Ovary (tissue), 9 donors: ENCODE measurements around the gene SLC1A7. TPM values are rescaled to one million over a fixed set of nuclear protein-coding genes. Genes with fewer than 3 reads are reported as not detected.

Source experiments
- DNase-seq, 5 donors: peaks; one replicate each; pipeline ENCODE4 v3.0.0-alpha.2; 2019 to 2020
- H3K27ac ChIP-seq, 2 donors: fragments of 200-600 bp; one replicate each; pipeline versions ENCODE4 v1.5.1 to v1.8.0; 2019 to 2022
- H3K27me3 ChIP-seq: fragments of 200-600 bp; one replicate; pipeline ENCODE4 v1.8.0; 2022
- H3K36me3 ChIP-seq: fragments of 200-600 bp; sonication (generic); one replicate; pipeline ENCODE4 v1.5.1; 2019
- H3K4me1 ChIP-seq: one replicate; pipeline ENCODE4 v1.8.1; 2013; ENCODE audit warnings: mild to moderate bottlenecking, moderate library complexity; ENCODE audit not compliant: insufficient read depth
- H3K4me3 ChIP-seq: fragments of 200-600 bp; sonication (generic); one replicate; pipeline ENCODE4 v1.5.1; 2017
- H3K9me3 ChIP-seq, 2 donors: fragments of 200-600 bp in 1 of 2; sonication (generic) in 1 of 2; one replicate each; pipeline versions ENCODE4 v1.5.1 to v1.8.1; 2013 to 2019; ENCODE audit warnings: mild to moderate bottlenecking in 1 of 2, moderate library complexity in 1 of 2
- EP300 ChIP-seq: sonication (generic); formaldehyde crosslinking; IDR thresholded peaks from one replicate; pipeline ENCODE4 v1.6.1; 2017; ENCODE audit warnings: antibody characterized with exemption
- POLR2A ChIP-seq: fragments of 450-650 bp; IDR thresholded peaks from one replicate; pipeline ENCODE4 v1.6.1; 2017; ENCODE audit warnings: antibody characterized with exemption, mild to moderate bottlenecking, moderate library complexity
- WGBS, 3 donors: extraction: QIAGEN DNeasy Blood & Tissue Kit in 1 of 3; methylation state at CpG; one replicate each; pipeline versions ENCODE4 v1.1.5 to v1.1.7; 2013 to 2017; 5-methylcytosine and 5-hydroxymethylcytosine counted together
- intact Hi-C, 4 donors: fragments of 100-400 bp; cut with DNase I; formaldehyde crosslinking; loops; one replicate each; pipeline versions ENCODE4 v1.11.0 to v1.15.1; 2022 to 2023
- polyA plus RNA-seq, 2 donors: library from polyadenylated mRNA; stranded (reverse); fragments of 200-250 nt in 1 of 2; fragments of 350-450 nt in 1 of 2; fragmentation: Illumina TruSeq in 1 of 2; extraction: RNeasy Lipid Tissue Mini Kit (QIAGEN cat#74804) in 1 of 2; gene quantifications; one replicate each; pipeline ENCODE4 v1.2.3, GENCODE V29; 2013 to 2014
- total RNA-seq, 7 donors: library from RNA; depleted of rRNA in 2 of 7; stranded (reverse); fragments of >200 nt in 2 of 7; fragmentation: NEBNext Ultra II Directional in 3 of 7; extraction: Animal tissue kit (Norgen Biotek cat#: 25700) in 3 of 7; gene quantifications; one replicate each; pipeline versions ENCODE4 v1.1.0 to v1.2.4, GENCODE V29; 2016 to 2023
- TF ChIP-seq, protein P1 (sequence below), 3 donors: fragments of 450-650 bp in 2 of 3; fragments of 200-600 bp in 1 of 3; IDR thresholded peaks; one replicate each; pipeline versions ENCODE4 v1.5.1 to v1.8.0; 2016 to 2022; ENCODE audit warnings: antibody characterized with exemption in 3 of 3, mild to moderate bottlenecking in 1 of 3
- donor health status: DM: no; HTN: no; CAD: no; lungs with moderate emphysema.
- donor health status: DM: no; HTN: no; CAD: no.
- donor health status: Bipolar disorder and iron deficiency.
- donor health status: DM: yes; HTN: yes; CAD: no.
- donor health status: DM: no; HTN: no; CAD: no.
- donor health status: DM: yes; HTN: yes; CAD: no.

SLC1A7 gene
- total and polyA plus RNA-seq, 9 donors, result 0.25 to 0.28 TPM; not detected in 7

DNA sequence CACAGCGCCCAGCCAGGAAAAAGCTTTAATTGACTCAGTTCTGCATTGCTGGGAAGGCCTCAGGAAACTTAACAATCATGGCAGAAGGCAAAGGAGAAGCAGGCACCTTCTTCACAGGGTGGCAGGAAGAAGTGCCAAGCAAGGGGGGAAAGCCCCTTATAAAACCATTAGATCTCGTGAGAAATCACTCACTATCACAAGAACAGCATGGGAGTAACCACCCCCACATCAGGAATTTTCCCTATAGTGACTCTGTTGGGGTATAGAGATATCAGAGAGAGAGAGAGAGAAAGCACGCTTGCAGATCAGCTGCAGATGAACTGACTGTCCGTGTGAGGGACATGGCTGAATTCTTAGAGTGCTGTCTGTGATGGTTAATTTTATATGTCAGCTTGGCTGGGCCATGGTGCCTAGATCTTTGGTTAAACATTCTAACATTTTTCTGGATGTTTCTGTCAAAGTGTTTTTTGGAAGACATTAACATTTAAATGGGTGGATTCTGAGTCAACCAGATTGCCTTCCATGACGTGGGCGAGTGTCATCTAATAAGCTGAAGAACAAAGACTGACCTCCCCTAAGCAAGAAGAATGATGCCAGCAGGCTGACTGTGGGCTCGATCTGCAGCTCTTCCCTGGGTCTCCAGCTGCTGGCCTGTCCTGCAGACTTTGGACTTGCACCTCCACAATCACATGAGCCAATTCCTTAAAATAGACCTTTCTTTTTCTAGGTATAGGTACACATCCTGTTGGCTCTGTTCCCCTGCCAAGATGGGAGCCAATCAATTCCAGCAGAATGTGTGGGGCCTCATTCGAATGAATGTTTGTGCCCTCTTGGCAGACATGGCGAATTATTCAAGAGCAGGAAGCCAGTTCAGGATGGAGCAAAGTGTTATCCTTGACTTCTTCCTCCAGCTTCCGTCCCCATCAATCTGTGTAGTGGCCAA, 32.8 kb upstream of the SLC1A7 start:
- no peaks in the 10 kb centered on the region for H3K27me3 ChIP-seq
- H3K36me3 ChIP-seq, result no peaks in the 10 kb centered on the region
- intact Hi-C loops, result loop anchor here in 1 of 4 donors (10.0 kb wide), 1 partner anchor 100 kb away; no protein-coding TSS in a partner anchor
- 85 to 91% (median 87%) methylated on average over 10 of the region's 10 CpGs for WGBS, 3 donors
- no peak for DNase-seq
- H3K4me3 ChIP-seq, result no peak overlapping the region
- TF ChIP-seq POLR2A (no peak), EP300 (no peak)
- TF ChIP-seq, protein P1, sequence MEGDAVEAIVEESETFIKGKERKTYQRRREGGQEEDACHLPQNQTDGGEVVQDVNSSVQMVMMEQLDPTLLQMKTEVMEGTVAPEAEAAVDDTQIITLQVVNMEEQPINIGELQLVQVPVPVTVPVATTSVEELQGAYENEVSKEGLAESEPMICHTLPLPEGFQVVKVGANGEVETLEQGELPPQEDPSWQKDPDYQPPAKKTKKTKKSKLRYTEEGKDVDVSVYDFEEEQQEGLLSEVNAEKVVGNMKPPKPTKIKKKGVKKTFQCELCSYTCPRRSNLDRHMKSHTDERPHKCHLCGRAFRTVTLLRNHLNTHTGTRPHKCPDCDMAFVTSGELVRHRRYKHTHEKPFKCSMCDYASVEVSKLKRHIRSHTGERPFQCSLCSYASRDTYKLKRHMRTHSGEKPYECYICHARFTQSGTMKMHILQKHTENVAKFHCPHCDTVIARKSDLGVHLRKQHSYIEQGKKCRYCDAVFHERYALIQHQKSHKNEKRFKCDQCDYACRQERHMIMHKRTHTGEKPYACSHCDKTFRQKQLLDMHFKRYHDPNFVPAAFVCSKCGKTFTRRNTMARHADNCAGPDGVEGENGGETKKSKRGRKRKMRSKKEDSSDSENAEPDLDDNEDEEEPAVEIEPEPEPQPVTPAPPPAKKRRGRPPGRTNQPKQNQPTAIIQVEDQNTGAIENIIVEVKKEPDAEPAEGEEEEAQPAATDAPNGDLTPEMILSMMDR (IDR thresholded peaks at IDR 0.05), result no peak
- no peak overlapping the region for H3K27ac ChIP-seq
- peaks cover 8% of the 10 kb centered on the region for H3K4me1 ChIP-seq
- no peaks in the 10 kb centered on the region for H3K9me3 ChIP-seq

DNA sequence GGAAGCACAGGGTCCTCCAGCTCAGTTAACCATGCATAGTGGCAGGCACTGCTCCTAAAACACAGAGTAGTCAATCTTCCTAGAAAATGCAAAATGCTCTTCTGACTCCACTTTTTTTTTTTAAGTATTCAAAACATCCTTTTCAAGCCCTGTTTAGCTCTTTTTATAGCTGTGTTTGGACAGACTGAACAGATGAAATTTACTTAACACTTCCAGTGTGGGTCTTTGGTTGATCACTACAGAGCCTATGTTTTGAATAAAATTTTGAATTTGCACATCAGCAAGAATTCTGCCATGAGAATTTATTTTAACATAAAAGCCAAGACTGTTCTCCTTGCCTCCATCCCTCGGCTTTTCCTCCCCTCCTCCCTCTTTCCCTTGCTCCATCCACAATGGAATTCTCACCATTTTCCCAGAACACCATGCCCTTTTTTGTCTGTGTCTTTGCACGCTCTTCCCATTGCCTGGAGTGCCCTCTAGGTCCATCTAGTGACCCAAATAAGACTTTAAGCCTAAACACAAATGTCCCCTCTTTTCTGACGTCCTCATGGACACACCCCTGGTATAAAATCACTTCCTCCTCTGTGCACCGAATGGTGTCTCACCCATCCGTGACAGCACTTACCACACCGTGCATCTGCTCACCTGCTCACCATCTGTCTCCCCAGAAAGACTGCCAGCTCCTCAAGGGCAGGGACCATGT, 30.1 kb upstream of the SLC1A7 start:
- H3K27me3 ChIP-seq, result no peaks in the 10 kb centered on the region
- DNase-seq, result no peak
- no peak for TF ChIP-seq POLR2A
- no peak for TF ChIP-seq EP300
- TF ChIP-seq, protein P1 (IDR thresholded peaks at IDR 0.05), result no peak
- H3K36me3 ChIP-seq, result no peaks in the 10 kb centered on the region
- no peak overlapping the region for H3K4me3 ChIP-seq
- 8 to 37% (median 20%) methylated on average over 6 of the region's 6 CpGs for WGBS, 3 donors
- peaks cover 8% of the 10 kb centered on the region for H3K4me1 ChIP-seq
- intact Hi-C loops, result loop anchor here in 1 of 4 donors (10.0 kb wide), 1 partner anchor 98 kb away; no protein-coding TSS in a partner anchor
- no peak overlapping the region for H3K27ac ChIP-seq
- H3K9me3 ChIP-seq, result no peaks in the 10 kb centered on the region

DNA sequence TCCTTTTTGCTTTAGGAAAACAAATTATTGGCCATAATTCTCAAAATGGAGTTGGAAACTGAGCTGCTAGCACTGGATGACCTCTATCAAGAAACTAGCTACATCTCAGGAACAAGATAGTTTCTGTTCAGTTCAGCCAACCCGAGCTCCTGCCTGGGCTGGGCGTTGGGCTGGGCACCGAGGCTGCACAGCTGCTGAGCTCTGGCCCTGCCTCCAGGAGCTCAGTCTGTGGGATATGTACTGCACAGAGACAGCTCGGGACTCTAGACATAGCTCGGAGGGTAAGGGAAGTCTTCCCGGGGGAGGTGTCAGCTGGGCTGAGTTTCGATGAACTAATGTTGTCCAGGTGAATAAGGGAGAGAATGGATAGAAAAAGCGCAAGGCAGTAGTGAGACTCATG, 24.5 kb upstream of the SLC1A7 start:
- no peaks in the 10 kb centered on the region for H3K27me3 ChIP-seq
- no peaks in the 10 kb centered on the region for H3K4me1 ChIP-seq
- H3K27ac ChIP-seq, result no peak overlapping the region
- intact Hi-C loops, result no loop called here
- no peaks in the 10 kb centered on the region for H3K36me3 ChIP-seq
- H3K9me3 ChIP-seq, result no peaks in the 10 kb centered on the region
- no peak for DNase-seq
- 51 to 75% (median 62%) methylated on average over 8 of the region's 8 CpGs for WGBS, 3 donors
- H3K4me3 ChIP-seq, result no peak overlapping the region
- TF ChIP-seq EP300, result no peak

DNA sequence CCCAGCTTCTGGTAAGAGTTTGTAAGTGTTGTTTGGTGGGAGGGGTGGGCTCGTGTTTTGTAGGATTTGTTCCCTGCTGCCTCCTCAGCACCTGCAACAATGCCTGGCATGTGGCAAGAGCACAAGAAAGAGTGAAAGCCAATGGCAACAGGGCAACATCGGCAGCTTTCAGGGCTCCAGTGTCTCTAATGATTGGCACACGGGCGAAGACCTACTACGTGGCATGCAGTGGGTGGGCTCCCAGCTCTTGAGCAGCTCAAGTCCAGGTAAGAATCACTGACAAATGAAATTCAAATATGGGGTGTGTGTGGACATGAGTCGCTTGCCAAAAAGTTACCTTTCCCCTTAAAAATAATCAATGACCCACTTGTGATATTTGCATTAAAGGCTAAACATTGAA, 23.9 kb upstream of the SLC1A7 start:
- 79 to 87% (median 86%) methylated on average over 6 of the region's 6 CpGs for WGBS, 3 donors
- H3K9me3 ChIP-seq, result no peaks in the 10 kb centered on the region
- H3K27me3 ChIP-seq, result no peaks in the 10 kb centered on the region
- H3K27ac ChIP-seq, result no peak overlapping the region
- no peak for DNase-seq
- H3K36me3 ChIP-seq, result no peaks in the 10 kb centered on the region
- no peak overlapping the region for H3K4me3 ChIP-seq
- no peak for TF ChIP-seq EP300
- no peak for TF ChIP-seq POLR2A
- TF ChIP-seq, protein P1 (IDR thresholded peaks at IDR 0.05), result no peak
- intact Hi-C loops, result no loop called here
- H3K4me1 ChIP-seq, result no peaks in the 10 kb centered on the region
